Activated CD4-positive, alpha-beta memory T cell treated with anti-CD3 and anti-CD28 coated beads, Interleukin-2, amount 10 ng/mL, durations not matched to agents 7 days and 5 days (primary cell): ENCODE measurements around the gene JAKMIP1. TPM values are rescaled to one million over a fixed set of nuclear protein-coding genes. Genes with fewer than 3 reads are reported as not detected.
A peak's percentile ranks its signal among the peaks of the same experiment; 100 is the strongest.

Experiments used
- CTCF ChIA-PET: fragments of 350-600 bp; sonication (Branson Sonifier 250); formaldehyde crosslinking; loops from one replicate; lab custom pipeline; 2021; ENCODE audit warnings: antibody characterized with exemption, inconsistent platforms; lab: Charles Lee
- POLR2A ChIA-PET: fragments of 350-600 bp; sonication (Branson Sonifier 250); formaldehyde crosslinking; loops from one replicate; lab custom pipeline; 2021; ENCODE audit warnings: antibody characterized with exemption; lab: Charles Lee
- DNase-seq: peaks from one replicate; pipeline ENCODE4 v3.0.0-alpha.2; 2020
- H3K27ac Mint-ChIP-seq: one replicate; pipeline ENCODE4 v1.8.0; 2021; ENCODE audit warnings: mild to moderate bottlenecking, mixed read lengths
- H3K27me3 Mint-ChIP-seq: one replicate; pipeline ENCODE4 v1.8.0; 2021; ENCODE audit warnings: mixed read lengths
- H3K36me3 Mint-ChIP-seq: one replicate; pipeline ENCODE4 v1.8.0; 2021; ENCODE audit warnings: low read depth, mixed read lengths
- H3K4me1 Mint-ChIP-seq: one replicate; pipeline ENCODE4 v1.8.0; 2021; ENCODE audit warnings: mixed read lengths
- H3K4me3 Mint-ChIP-seq: one replicate; pipeline ENCODE4 v1.8.0; 2021; ENCODE audit warnings: mild to moderate bottlenecking, mixed read lengths
- H3K9me3 Mint-ChIP-seq: one replicate; pipeline ENCODE4 v1.8.0; 2021; ENCODE audit warnings: mixed read lengths
- total RNA-seq, 2 experiments: library from RNA; stranded (reverse); gene quantifications; one replicate each; pipeline ENCODE4 v1.2.3, GENCODE V29; 2021

The JAKMIP1 gene
- total RNA-seq, 2 experiments from 2014 or later, result 43.8 to 44.4 TPM

DNA sequence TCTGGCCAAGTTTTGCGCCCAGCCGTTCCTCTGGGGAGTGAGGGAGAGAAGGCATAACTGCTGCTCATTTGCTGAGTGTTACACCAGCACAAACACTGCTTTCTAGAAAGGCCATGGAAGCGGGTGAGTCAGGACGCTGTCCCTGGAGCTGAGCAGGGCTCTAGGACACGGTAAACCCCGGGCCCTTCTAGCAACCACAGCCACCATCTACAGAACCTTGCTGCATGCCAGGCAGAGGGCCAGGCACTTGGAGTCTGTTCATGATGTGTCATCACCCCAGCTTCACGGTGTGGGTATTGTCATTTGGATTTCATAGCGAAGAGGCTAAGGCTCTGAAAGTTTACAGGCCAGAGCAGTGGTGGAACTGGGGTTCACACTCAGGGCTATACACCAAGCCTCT lies 150.4 kb downstream of the JAKMIP1 start:
- H3K9me3 Mint-ChIP-seq, result no peaks in the 10 kb centered on the region
- no peaks in the 10 kb centered on the region for H3K27me3 Mint-ChIP-seq
- no peak overlapping the region for H3K27ac Mint-ChIP-seq
- H3K36me3 Mint-ChIP-seq, result peaks cover 42% of the 10 kb centered on the region
- CTCF ChIA-PET, result no interaction called here
- POLR2A ChIA-PET, result no interaction called here
- peaks cover 13% of the 10 kb centered on the region for H3K4me1 Mint-ChIP-seq
- no peak for DNase-seq
- no peak overlapping the region for H3K4me3 Mint-ChIP-seq

DNA sequence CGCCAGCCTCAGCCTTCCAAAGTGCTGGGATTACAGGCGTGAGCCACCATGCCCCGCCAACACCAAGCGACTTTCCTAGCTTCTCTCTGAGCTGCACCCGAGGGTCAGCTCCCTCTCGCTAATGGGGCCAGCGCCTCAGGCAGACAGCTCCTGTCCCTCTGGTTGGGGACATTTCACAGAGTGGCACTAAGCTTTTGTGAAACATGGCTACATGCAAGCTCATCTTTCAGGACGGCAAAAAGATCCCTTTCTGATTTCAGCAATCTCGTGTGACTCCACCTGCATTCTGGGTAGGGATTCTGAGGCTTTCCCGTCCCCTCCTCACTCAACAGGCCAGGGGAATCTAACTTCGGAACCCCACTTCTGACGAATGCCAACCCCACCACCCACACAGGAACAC lies 151.1 kb downstream of the JAKMIP1 start:
- Mint-ChIP-seq H3K4me3 (no peak overlapping the region), H3K27me3 (no peaks in the 10 kb centered on the region), H3K4me1 (peaks cover 19% of the 10 kb centered on the region), H3K9me3 (no peaks in the 10 kb centered on the region), H3K36me3 (peaks cover 41% of the 10 kb centered on the region), H3K27ac (no peak overlapping the region)
- POLR2A ChIA-PET, result no interaction called here
- no peak for DNase-seq
- CTCF ChIA-PET, result no interaction called here

DNA sequence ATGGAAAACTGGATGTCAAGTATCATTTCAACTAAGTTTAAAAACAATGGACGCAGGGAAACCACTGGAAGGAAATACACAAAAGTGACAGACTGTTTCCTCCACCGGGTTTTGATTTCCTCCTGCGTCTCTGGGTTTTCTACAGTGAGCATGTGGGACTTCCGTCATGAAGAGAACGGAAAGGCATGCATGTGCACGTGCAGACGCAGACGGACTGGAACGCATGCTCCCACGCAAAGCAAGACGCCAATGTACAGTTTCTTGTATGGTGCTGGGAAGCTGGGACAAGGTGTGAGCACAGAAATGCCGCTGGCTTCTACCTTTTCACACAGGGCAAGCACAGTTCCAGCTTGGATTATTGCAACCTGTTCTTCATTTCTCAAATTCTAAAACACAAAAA lies 151.8 kb downstream of the JAKMIP1 start:
- POLR2A ChIA-PET, result no interaction called here
- H3K36me3 Mint-ChIP-seq, result peaks cover 34% of the 10 kb centered on the region
- CTCF ChIA-PET, result no interaction called here
- H3K9me3 Mint-ChIP-seq, result no peaks in the 10 kb centered on the region
- no peak overlapping the region for H3K27ac Mint-ChIP-seq
- DNase-seq, result no peak
- peaks cover 26% of the 10 kb centered on the region for H3K4me1 Mint-ChIP-seq
- H3K4me3 Mint-ChIP-seq, result no peak overlapping the region
- no peaks in the 10 kb centered on the region for H3K27me3 Mint-ChIP-seq

DNA sequence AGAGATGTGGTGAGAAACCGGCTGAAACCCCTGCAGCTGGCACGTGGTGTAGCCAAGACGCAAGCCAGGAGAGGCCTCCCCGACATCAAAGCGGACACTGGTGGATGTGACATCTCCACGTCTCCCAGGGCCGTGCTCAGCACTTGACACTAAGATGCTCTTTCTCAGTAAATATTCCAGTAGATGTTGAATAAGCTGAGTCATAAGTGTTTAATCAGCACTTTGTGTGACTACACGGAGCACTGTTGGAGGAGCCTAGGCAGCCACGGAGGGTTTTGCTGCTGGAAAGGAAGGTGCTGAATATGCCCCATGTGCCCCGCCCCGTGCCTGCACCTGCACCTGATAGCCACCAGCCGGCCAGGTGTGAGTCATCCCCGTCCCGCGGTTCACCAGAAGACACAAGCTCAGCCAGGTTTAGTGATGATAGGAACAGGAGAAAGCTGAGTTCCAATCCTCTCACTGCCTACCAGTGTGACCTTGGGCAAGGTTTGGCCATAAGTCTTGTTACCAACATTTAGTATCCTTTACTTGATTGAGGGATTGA lies 153.1 kb downstream of the JAKMIP1 start:
- Mint-ChIP-seq H3K36me3 (peaks cover 27% of the 10 kb centered on the region), H3K4me3 (no peak overlapping the region), H3K4me1 (peaks cover 36% of the 10 kb centered on the region), H3K27me3 (no peaks in the 10 kb centered on the region), H3K27ac (no peak overlapping the region), H3K9me3 (no peaks in the 10 kb centered on the region)
- POLR2A ChIA-PET, result no interaction called here
- CTCF ChIA-PET, result no interaction called here
- no peak for DNase-seq

DNA sequence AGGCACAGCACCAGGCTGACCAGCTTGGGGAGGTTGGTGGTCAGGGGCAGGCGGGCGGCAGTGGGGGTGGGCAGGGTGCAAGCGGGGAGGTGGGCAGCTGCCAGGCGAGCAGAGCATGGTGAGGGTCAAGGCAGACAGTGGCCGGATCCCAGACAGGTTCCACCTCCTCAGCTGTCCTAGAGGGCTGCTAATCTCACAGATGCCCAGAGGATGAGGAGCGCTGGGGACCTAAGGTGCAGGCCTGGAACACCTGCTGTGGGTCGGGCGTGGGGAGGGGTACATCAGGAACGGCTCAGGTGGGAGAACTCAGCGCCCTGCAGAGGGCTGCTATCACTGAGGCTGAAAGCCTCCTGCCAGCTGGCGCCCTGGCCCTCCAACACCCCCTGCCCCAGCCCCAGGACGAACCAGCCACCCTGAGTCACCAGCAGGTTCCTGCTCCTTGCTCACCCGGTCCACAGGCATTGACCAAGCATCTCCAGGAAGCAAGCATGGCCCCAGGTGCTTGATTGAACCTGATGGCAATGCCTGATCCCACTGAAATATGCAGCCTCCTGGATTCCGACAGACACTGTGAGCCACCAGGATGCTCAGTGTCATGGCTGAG lies 153.7 kb downstream of the JAKMIP1 start:
- H3K27me3 Mint-ChIP-seq, result no peaks in the 10 kb centered on the region
- H3K27ac Mint-ChIP-seq, result no peak overlapping the region
- CTCF ChIA-PET, result interaction anchor here (0.8 kb wide), 1 partner anchor 281 kb away, joined by 3 read pairs; no protein-coding TSS in a partner anchor
- H3K4me1 Mint-ChIP-seq, result peaks cover 42% of the 10 kb centered on the region
- H3K9me3 Mint-ChIP-seq, result no peaks in the 10 kb centered on the region
- H3K4me3 Mint-ChIP-seq, result no peak overlapping the region
- peaks cover 24% of the 10 kb centered on the region for H3K36me3 Mint-ChIP-seq
- POLR2A ChIA-PET, result no interaction called here
- DNase-seq, result no peak

DNA sequence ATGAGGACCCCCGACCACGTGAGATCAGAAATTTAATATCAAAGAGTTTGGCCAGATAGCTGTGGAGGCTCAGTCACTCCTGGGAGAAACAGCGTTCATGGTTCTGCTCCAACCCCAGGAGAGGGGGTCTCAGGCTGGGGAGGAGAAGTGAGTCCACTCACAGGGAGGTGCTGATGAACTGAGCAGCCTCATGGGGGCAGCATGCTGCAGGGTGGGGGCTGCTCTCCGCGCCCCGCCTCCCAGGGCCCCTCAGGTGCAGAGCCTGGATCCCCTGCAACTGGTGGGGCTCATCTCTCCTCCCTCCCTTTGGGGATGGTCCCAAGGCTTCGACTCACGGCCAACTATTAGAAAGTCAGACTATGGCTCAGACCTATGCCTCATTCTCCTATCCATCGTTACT lies 155.5 kb downstream of the JAKMIP1 start:
- Mint-ChIP-seq H3K27ac (no peak overlapping the region), H3K4me1 (peaks cover 51% of the 10 kb centered on the region), H3K27me3 (no peaks in the 10 kb centered on the region), H3K9me3 (no peaks in the 10 kb centered on the region), H3K4me3 (no peak overlapping the region), H3K36me3 (peaks cover 10% of the 10 kb centered on the region)
- ChIA-PET POLR2A (no interaction called here), CTCF (interaction anchor here (1.7 kb wide), 1 partner anchor 287 kb away, joined by 3 read pairs; no protein-coding TSS in a partner anchor)
- no peak for DNase-seq

DNA sequence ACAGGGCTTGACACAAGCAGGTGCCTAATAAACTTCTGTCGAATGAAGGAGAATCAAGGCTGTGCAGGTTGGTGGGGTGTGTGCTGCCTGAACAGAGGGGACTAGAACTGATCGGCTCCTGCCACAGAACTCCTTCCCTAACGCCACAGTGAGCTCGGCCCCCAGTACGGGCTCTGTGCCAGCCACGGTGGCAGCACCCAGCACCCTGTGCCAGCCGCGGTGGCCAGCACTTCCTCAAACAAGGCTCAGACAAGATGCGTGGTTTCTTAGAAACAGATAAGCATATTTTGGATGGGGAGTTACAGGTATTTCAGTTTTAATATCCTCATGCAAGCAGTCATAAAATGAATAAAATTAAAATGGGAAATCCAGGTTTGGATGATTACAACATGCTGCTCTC lies 156.1 kb downstream of the JAKMIP1 start:
- DNase-seq, result no peak
- no peak overlapping the region for H3K4me3 Mint-ChIP-seq
- no peaks in the 10 kb centered on the region for H3K9me3 Mint-ChIP-seq
- ChIA-PET POLR2A (no interaction called here), CTCF (interaction anchor here (1.7 kb wide), 1 partner anchor 288 kb away, joined by 3 read pairs; no protein-coding TSS in a partner anchor)
- H3K27me3 Mint-ChIP-seq, result no peaks in the 10 kb centered on the region
- H3K27ac Mint-ChIP-seq, result no peak overlapping the region
- peaks cover 6% of the 10 kb centered on the region for H3K36me3 Mint-ChIP-seq
- peaks cover 49% of the 10 kb centered on the region for H3K4me1 Mint-ChIP-seq

DNA sequence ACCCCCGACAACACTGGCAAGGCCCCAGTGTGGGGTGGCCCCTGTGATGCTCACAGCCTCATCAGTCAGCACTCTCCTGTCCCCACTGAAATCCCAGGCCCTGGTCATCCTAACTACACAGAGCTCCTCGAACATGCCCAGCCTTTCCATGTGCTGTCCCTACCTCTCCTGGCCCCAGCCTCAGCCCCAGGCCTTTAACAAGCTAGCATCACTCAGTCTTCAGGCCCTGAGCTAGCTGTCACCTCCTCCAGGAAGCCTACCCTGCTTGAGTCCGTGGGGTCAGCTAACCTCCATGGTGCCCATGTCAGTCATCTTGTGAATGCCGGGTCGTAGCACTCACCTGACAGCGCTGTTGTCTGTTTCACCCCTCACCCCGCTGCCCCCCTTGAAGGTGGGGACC lies 156.5 kb downstream of the JAKMIP1 start:
- Mint-ChIP-seq H3K36me3 (peaks cover 6% of the 10 kb centered on the region), H3K27me3 (no peaks in the 10 kb centered on the region), H3K4me1 (peaks cover 49% of the 10 kb centered on the region), H3K9me3 (no peaks in the 10 kb centered on the region), H3K27ac (no peak overlapping the region), H3K4me3 (no peak overlapping the region)
- ChIA-PET CTCF (interaction anchor here (1.7 kb wide), 1 partner anchor 288 kb away, joined by 3 read pairs; no protein-coding TSS in a partner anchor), POLR2A (no interaction called here)
- DNase-seq, result no peak

DNA sequence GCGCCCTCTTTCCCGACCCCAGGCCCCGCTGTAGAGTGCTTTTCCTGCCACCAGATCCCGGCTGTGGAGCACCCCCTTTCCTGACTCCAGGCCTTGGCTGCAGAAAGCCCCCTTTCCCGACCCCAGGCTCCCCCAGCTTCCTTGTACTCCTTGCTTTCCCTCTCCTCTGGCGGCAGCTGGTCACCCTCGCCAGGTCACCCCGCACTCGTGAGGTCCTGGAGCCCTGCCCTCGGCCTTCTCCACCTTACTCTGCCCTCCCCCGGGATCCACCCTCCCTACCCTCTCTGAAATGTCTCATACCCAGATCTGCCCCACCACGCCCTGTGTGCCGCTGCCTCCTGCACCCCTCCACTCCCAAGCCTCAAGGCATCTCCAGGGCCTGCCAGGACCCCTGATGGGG lies 157.2 kb downstream of the JAKMIP1 start:
- ChIA-PET POLR2A (interaction anchor here (1.4 kb wide), 1 partner anchor 156 kb away, joined by 3 read pairs; no protein-coding TSS in a partner anchor), CTCF (interaction anchor here (1.7 kb wide), 1 partner anchor 289 kb away, joined by 3 read pairs; no protein-coding TSS in a partner anchor)
- Mint-ChIP-seq H3K27me3 (no peaks in the 10 kb centered on the region), H3K9me3 (no peaks in the 10 kb centered on the region), H3K27ac (no peak overlapping the region), H3K4me1 (peaks cover 42% of the 10 kb centered on the region), H3K4me3 (no peak overlapping the region), H3K36me3 (peaks cover under 1% of the 10 kb centered on the region)
- no peak for DNase-seq

DNA sequence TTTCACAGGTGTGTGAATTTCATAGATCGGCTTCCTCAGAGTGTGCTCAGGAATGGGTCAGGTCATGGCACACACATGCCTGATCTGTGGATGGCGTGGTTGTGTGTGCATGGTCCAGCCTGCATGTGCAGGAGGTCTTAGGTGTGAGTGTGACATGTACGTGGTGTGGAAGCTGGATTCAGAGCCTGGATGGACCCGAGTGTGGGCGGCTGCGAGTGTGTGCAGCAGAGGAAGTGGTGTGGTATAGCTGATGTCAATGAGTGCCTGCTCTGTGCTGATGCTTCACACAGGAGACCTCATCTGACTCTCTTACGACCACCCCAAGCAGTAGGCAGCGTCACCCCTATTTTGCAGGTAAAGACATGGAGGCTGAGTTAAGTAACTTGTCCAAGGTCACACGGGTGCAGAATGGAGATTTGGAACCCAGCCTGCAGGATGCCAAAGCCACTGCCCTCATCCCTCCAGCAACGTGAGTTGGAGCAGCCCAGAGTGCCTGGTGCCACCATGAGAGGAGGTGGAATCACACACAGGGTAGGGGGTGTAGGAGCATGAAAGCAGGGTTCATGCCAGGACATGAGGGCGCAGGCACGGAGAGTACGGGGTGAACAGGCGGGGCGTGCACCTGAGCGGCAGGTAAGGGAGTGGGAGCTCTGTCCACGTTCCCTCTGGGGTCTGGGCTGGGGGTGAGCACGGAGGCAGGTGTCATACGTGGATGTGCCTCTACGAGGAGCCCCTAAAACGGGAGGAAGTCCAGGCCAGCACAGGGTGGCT lies 157.9 kb downstream of the JAKMIP1 start:
- H3K27ac Mint-ChIP-seq, result no peak overlapping the region
- POLR2A ChIA-PET, result interaction anchor here (1.4 kb wide), 1 partner anchor 157 kb away, joined by 3 read pairs; no protein-coding TSS in a partner anchor
- H3K9me3 Mint-ChIP-seq, result no peaks in the 10 kb centered on the region
- H3K36me3 Mint-ChIP-seq, result no peaks in the 10 kb centered on the region
- peaks cover 41% of the 10 kb centered on the region for H3K4me1 Mint-ChIP-seq
- CTCF ChIA-PET, result interaction anchor here (0.6 kb wide), 1 partner anchor 36 kb away, joined by 3 read pairs; no protein-coding TSS in a partner anchor
- H3K27me3 Mint-ChIP-seq, result no peaks in the 10 kb centered on the region
- peak; percentile 21 for DNase-seq
- H3K4me3 Mint-ChIP-seq, result no peak overlapping the region

DNA sequence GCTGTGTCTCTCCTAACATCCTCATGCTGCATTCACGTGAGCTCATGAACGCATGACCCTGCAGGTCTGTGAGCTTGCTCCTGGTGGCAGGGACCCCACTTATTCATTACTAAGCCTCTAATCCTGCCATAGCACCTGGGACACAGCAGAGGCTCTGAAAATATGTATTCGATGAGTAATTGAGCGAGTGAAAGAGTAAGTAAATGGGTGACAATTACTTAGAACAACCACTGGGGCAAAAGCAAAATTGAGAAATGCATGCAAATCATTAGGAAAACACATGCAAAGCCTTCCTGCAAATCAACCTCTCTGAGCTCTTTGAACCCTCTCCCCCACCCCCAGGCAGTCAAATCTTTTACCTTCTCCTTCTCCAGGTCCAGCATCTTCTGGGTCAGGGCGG lies 158.5 kb downstream of the JAKMIP1 start:
- no peaks in the 10 kb centered on the region for H3K27me3 Mint-ChIP-seq
- no peaks in the 10 kb centered on the region for H3K36me3 Mint-ChIP-seq
- no peak overlapping the region for H3K27ac Mint-ChIP-seq
- no peaks in the 10 kb centered on the region for H3K9me3 Mint-ChIP-seq
- POLR2A ChIA-PET, result interaction anchor here (1.4 kb wide), 1 partner anchor 158 kb away, joined by 3 read pairs; no protein-coding TSS in a partner anchor
- H3K4me3 Mint-ChIP-seq, result no peak overlapping the region
- peaks cover 41% of the 10 kb centered on the region for H3K4me1 Mint-ChIP-seq
- CTCF ChIA-PET, result interaction anchor here (0.6 kb wide), 1 partner anchor 37 kb away, joined by 3 read pairs; no protein-coding TSS in a partner anchor
- no peak for DNase-seq

DNA sequence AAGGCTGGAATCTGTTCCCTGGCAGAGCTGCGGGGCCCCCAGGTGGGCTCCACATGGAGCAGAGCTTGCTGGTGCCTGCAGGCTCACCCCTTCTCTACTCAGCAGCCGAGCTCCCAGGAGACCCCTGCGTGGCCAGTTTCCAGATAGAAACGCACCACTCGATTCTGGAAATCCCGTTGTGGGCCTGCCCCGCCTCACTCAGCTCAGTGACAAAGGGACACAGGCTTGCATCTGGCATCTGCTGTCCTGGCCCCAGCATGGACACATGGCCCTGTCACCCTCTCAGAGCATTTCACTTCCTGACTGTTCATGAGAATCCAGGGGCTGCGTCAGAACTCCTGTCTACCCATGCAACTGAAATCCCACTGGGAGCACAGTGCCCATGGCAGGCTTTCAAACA lies 161.6 kb downstream of the JAKMIP1 start:
- Mint-ChIP-seq H3K36me3 (peaks cover 6% of the 10 kb centered on the region), H3K27me3 (no peaks in the 10 kb centered on the region), H3K9me3 (no peaks in the 10 kb centered on the region), H3K4me1 (peaks cover 26% of the 10 kb centered on the region), H3K27ac (no peak overlapping the region), H3K4me3 (no peak overlapping the region)
- CTCF ChIA-PET, result no interaction called here
- POLR2A ChIA-PET, result no interaction called here
- DNase-seq, result no peak

DNA sequence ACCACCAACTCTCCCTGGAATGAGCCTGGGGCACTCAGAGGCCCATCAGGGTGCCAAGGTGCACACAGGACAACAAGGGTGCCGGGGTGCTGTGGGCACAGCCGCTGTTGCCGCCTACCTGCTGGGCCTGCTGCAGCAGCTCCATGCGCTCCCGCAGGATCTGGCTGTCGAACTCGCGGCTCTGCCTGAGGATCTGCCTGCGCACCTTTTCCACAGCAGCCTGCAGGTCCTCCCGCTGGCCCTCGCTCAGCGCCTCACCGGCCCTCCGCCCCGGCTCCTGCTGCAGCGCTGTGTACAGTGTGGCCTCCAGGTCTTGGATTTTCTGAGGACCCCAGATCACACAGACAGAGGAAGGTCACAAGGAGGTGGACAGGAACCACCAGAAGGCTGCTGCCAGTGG lies 164.6 kb downstream of the JAKMIP1 start:
- H3K27ac Mint-ChIP-seq, result no peak overlapping the region
- CTCF ChIA-PET, result no interaction called here
- POLR2A ChIA-PET, result no interaction called here
- H3K4me3 Mint-ChIP-seq, result no peak overlapping the region
- DNase-seq, result no peak
- peaks cover 7% of the 10 kb centered on the region for H3K36me3 Mint-ChIP-seq
- H3K27me3 Mint-ChIP-seq, result no peaks in the 10 kb centered on the region
- no peaks in the 10 kb centered on the region for H3K9me3 Mint-ChIP-seq
- H3K4me1 Mint-ChIP-seq, result peaks cover under 1% of the 10 kb centered on the region
